Endodermal cell (in vitro differentiated cells): ENCODE data around the gene CDC42EP5. TPM values are rescaled to one million over a fixed set of nuclear protein-coding genes. Genes with fewer than 3 reads are reported as not detected.
A peak's percentile ranks its signal among the peaks of the same experiment; 100 is the strongest.

Source experiments
- DNase-seq: peaks from one replicate; pipeline ENCODE4 v3.0.0-alpha.2; 2017
- H3K27ac ChIP-seq: 2 replicates; pipeline ENCODE4 v1.5.1; 2013; ENCODE audit warnings: mild to moderate bottlenecking, low read depth, low read length, moderate library complexity
- H3K27me3 ChIP-seq: 2 replicates; pipeline ENCODE4 v1.6.1; 2013; ENCODE audit warnings: mild to moderate bottlenecking, low read length, moderate library complexity; ENCODE audit not compliant: insufficient read depth, control insufficient read depth, poor library complexity, severe bottlenecking
- H3K36me3 ChIP-seq: 2 replicates; pipeline ENCODE4 v1.7.0; 2013; ENCODE audit warnings: mild to moderate bottlenecking, low read length, moderate library complexity; ENCODE audit not compliant: control insufficient read depth, insufficient read depth
- H3K4me1 ChIP-seq: one replicate; pipeline ENCODE4 v1.7.0; 2013; ENCODE audit warnings: low read length; ENCODE audit not compliant: control insufficient read depth, insufficient read depth
- H3K4me3 ChIP-seq: 2 replicates; pipeline ENCODE4 v1.5.1; 2013; ENCODE audit warnings: mild to moderate bottlenecking, low read length, moderate library complexity
- H3K9ac ChIP-seq: 2 replicates; pipeline ENCODE4 v1.6.1; 2013; ENCODE audit warnings: mild to moderate bottlenecking, low read length, moderate library complexity; ENCODE audit not compliant: poor library complexity, severe bottlenecking; ENCODE audit errors: extremely low read depth
- H3K9me3 ChIP-seq: 2 replicates; pipeline ENCODE4 v1.6.1; 2013; ENCODE audit warnings: mild to moderate bottlenecking, low read length, moderate library complexity; ENCODE audit not compliant: control insufficient read depth
- H3K27ac Mint-ChIP-seq: 2 replicates; pipeline ENCODE4 v1.8.0; 2020; ENCODE audit warnings: mixed read lengths
- H3K27me3 Mint-ChIP-seq: 2 replicates; pipeline ENCODE4 v1.8.0; 2021; ENCODE audit warnings: mild to moderate bottlenecking, mixed read lengths; ENCODE audit not compliant: insufficient read depth
- H3K36me3 Mint-ChIP-seq: 2 replicates; pipeline ENCODE4 v1.8.0; 2020; ENCODE audit warnings: low read depth, mixed read lengths
- H3K4me1 Mint-ChIP-seq: 2 replicates; pipeline ENCODE4 v1.8.0; 2020; ENCODE audit warnings: mixed read lengths
- H3K4me3 Mint-ChIP-seq: 2 replicates; pipeline ENCODE4 v1.8.0; 2020; ENCODE audit warnings: mild to moderate bottlenecking, moderate library complexity, mixed read lengths
- H3K9me3 Mint-ChIP-seq: 2 replicates; pipeline ENCODE4 v1.8.0; 2020; ENCODE audit warnings: mild to moderate bottlenecking, mixed read lengths
- WGBS, 2 experiments: methylation state at CpG; one replicate each; pipeline versions ENCODE4 v1.1.5 to v1.1.7; 2013; ENCODE audit warnings: missing lambda C conversion rate in 2 of 2, mixed read lengths in 1 of 2; ENCODE audit not compliant: insufficient coverage in 1 of 2, insufficient read length in 1 of 2; 5-methylcytosine and 5-hydroxymethylcytosine counted together
- total RNA-seq, 2 donors: library from RNA; stranded (reverse); fragmentation: NEBNext Ultra II Directional in 1 of 2; extraction: Animal tissue kit (Norgen Biotek cat#: 25700) in 1 of 2; gene quantifications; 2 replicates in 1 of 2; 3 replicates in 1 of 2; pipeline ENCODE4 v1.2.1, GENCODE V29; 2021
- TF ChIP-seq, protein P1 (sequence below): fragments of 200-600 bp; sonication (generic); conservative IDR thresholded peaks from 2 replicates; pipeline ENCODE4 v1.5.0; 2021; ENCODE audit warnings: antibody characterized with exemption, mild to moderate bottlenecking

The CDC42EP5 gene
- total RNA-seq, 2 donors from 2014 or later = 0.49 TPM; not detected in 1

DNA sequence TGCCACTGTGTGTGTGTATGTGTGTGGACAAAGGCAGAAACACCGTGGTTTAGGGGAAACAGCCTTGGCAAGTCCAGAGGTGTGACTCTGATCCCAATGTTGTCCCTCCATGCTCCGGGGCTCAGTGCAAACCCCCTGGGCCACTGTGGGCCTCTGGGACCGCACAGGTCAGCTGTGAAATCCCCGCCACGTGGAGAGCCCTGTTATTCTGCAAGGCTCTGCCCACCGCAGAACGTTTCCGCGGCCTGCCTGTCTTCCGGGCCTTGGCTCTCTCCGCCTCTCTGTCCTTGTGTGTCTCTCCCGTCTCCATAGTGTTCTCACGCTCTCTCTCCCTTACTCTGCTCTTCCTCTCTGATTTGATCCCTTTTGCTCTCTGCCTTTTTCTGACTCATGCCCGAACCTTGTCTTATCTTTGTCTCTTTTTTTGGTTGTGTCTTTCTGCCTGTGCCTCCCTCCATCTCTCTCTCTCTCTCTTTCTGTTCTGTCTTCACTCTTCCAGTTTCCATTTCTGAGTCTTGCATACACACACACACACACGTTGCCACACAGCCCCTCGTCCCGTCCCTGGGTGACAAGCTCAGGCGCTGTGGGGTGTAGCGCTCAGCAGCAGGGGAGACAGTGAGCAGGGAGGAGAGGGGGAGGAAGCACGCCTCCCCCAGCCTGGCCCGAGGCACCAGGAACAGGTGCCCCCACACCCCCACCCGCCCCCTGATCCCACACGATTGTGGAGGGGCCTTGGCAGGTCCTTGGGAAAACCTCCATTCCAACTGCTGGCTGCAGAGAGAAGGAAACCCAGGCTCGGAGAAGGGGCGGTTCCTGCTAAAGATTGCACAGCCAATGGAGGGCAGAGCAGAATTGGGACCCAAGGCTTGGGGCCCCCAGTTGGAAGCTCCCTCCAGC, 54.8 kb downstream of the CDC42EP5 start:
- Histone ChIP-seq H3K36me3 (no peaks in the 10 kb centered on the region), H3K27me3 (peaks cover 51% of the 10 kb centered on the region), H3K4me1 (no peaks in the 10 kb centered on the region), H3K9ac (no peak overlapping the region), H3K9me3 (no peaks in the 10 kb centered on the region), H3K4me3 (no peak overlapping the region), H3K27ac (peak overlapping the region; percentile 83)
- H3K27ac Mint-ChIP-seq = no peak overlapping the region
- H3K9me3 Mint-ChIP-seq = peaks cover 13% of the 10 kb centered on the region
- TF ChIP-seq, protein P1, sequence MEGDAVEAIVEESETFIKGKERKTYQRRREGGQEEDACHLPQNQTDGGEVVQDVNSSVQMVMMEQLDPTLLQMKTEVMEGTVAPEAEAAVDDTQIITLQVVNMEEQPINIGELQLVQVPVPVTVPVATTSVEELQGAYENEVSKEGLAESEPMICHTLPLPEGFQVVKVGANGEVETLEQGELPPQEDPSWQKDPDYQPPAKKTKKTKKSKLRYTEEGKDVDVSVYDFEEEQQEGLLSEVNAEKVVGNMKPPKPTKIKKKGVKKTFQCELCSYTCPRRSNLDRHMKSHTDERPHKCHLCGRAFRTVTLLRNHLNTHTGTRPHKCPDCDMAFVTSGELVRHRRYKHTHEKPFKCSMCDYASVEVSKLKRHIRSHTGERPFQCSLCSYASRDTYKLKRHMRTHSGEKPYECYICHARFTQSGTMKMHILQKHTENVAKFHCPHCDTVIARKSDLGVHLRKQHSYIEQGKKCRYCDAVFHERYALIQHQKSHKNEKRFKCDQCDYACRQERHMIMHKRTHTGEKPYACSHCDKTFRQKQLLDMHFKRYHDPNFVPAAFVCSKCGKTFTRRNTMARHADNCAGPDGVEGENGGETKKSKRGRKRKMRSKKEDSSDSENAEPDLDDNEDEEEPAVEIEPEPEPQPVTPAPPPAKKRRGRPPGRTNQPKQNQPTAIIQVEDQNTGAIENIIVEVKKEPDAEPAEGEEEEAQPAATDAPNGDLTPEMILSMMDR = no peak
- peak; percentile 68 for DNase-seq
- 44 to 62% methylated on average over 12 to 23 of the region's 25 CpGs for whole genome bisulfite sequencing, 2 experiments
- H3K27me3 Mint-ChIP-seq = peaks cover 87% of the 10 kb centered on the region
- H3K4me3 Mint-ChIP-seq = no peak overlapping the region
- peaks cover 10% of the 10 kb centered on the region for H3K4me1 Mint-ChIP-seq
- no peaks in the 10 kb centered on the region for H3K36me3 Mint-ChIP-seq

DNA sequence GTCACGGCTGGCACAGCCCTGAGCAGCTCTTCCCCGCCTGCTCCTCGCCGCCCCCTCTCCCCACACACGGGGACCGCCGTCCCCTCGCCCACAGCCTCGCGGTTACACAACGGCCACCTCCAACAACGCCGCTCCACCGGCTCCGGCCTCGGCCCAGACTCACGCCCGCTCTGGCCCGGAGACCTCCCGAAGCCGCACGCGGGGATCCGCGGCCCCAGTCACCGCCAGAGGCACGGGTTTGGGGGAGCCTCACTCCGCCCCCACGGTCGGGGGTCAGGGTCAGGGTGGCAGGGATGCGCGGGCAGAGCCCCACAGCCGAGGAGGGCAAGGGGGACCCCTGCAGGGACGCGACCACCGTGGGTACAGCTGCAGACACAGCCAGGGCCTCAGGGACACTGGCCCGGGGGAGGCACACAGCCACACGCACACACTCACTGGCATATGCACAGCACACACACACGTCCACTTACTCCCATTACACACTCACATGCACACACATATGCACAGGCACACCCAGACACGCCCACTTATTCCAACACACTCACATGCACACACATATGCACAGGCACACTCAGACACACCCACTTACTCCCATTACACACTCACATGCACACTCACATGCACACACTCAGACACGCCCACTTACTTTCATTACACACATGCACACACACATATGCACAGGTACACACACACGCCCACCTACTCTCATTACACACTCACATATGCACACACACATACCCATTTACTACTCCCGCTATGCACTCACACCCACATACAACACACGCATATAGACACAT, 56.2 kb downstream of the CDC42EP5 start:
- Histone ChIP-seq H3K9me3 (no peaks in the 10 kb centered on the region), H3K4me1 (no peaks in the 10 kb centered on the region), H3K4me3 (no peak overlapping the region), H3K27me3 (peaks cover 56% of the 10 kb centered on the region), H3K27ac (no peak overlapping the region), H3K36me3 (no peaks in the 10 kb centered on the region), H3K9ac (no peak overlapping the region)
- Mint-ChIP-seq H3K4me1 (peaks cover 10% of the 10 kb centered on the region), H3K4me3 (no peak overlapping the region), H3K27ac (no peak overlapping the region), H3K36me3 (no peaks in the 10 kb centered on the region), H3K9me3 (peaks cover 13% of the 10 kb centered on the region), H3K27me3 (peaks cover 87% of the 10 kb centered on the region)
- WGBS, 2 experiments = 61 to 77% methylated on average over 12 to 44 of the region's 44 CpGs
- peak; percentile 61 for DNase-seq
- TF ChIP-seq, protein P1 = no peak

DNA sequence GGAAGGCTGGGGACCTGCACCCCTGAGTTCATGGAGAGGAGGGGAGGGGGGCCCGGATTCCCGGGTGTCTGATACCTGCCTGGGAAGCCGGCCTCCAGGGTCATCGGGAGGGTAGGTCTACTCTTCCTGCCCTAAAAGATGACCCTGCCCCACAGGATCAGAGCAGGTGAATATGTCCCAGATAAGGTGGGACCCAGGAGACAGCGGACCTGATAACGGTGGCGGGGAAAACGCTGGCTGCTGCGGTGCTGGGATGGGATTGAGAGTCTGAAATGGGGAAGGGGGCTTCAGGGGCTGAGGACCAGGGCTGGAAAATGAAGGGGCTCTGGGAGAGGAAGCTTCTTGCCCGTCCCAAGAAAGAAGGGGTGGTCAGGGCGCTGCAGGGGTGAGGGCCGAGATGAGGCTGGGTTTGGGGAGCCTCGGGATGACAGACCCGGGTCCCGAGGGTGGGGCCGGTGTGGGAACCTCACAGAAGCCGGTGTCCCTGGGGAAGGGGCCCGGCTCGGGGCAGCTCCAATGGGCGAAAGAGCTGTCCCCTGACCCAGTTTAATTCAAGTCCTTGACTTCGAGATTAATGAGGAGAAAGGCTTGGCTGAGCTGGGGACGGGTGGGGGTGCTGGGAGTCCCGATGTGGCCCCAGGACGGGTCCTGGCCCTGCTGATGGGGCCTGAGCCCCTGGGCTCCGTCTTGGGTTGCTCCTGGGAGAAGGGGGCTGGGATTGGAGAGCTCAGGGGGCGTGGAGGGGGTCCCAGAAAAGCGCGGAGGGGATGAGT, 57.0 kb downstream of the CDC42EP5 start:
- TF ChIP-seq, protein P1 = no peak
- Histone ChIP-seq H3K4me1 (no peaks in the 10 kb centered on the region), H3K9ac (no peak overlapping the region), H3K36me3 (no peaks in the 10 kb centered on the region), H3K27ac (no peak overlapping the region), H3K27me3 (peaks cover 51% of the 10 kb centered on the region), H3K4me3 (no peak overlapping the region), H3K9me3 (no peaks in the 10 kb centered on the region)
- Mint-ChIP-seq H3K9me3 (peaks cover 13% of the 10 kb centered on the region), H3K27ac (no peak overlapping the region), H3K36me3 (no peaks in the 10 kb centered on the region), H3K4me3 (peak overlapping the region; percentile 36), H3K27me3 (peaks cover 85% of the 10 kb centered on the region), H3K4me1 (peaks cover 6% of the 10 kb centered on the region)
- 17 to 20% methylated on average over 5 to 28 of the region's 28 CpGs for WGBS, 2 experiments
- peak; percentile 60 for DNase-seq
